GM06990 (cell line): Measurements from ENCODE around the gene ERFL.
A peak's percentile ranks its signal among the peaks of the same experiment; 100 is the strongest.

ENCODE experiments used
- DNase-seq: peaks from one replicate; pipeline ENCODE4 v3.0.0-alpha.2; 2011; ENCODE audit not compliant: insufficient read length; ENCODE audit errors: extremely low read depth
- H3K27me3 ChIP-seq: replicated peaks from 2 replicates; pipeline ENCODE4 v1.6.0; 2011; ENCODE audit warnings: low read length; ENCODE audit not compliant: control insufficient read depth, insufficient read depth
- H3K36me3 ChIP-seq: 2 replicates; pipeline ENCODE4 v1.5.1; 2011; ENCODE audit warnings: low read length; ENCODE audit not compliant: control insufficient read depth, insufficient read depth
- H3K4me3 ChIP-seq: replicated peaks from 2 replicates; pipeline ENCODE4 v1.5.1; 2011; ENCODE audit warnings: low read depth, mild to moderate bottlenecking, control low read depth, low read length
- TF ChIP-seq, protein P1 (sequence below): IDR thresholded peaks from 2 replicates; pipeline ENCODE4 v1.5.1; 2011; ENCODE audit warnings: low read length, control low read depth, mild to moderate bottlenecking, inconsistent platforms; ENCODE audit not compliant: insufficient read depth, poor library complexity, severe bottlenecking

ERFL gene

GRCh38 chr19:41932259-41932719 is 4.0 kb upstream of the ERFL start:
- H3K27me3 ChIP-seq = peaks cover 7% of the 10 kb centered on the region
- TF ChIP-seq, protein P1, sequence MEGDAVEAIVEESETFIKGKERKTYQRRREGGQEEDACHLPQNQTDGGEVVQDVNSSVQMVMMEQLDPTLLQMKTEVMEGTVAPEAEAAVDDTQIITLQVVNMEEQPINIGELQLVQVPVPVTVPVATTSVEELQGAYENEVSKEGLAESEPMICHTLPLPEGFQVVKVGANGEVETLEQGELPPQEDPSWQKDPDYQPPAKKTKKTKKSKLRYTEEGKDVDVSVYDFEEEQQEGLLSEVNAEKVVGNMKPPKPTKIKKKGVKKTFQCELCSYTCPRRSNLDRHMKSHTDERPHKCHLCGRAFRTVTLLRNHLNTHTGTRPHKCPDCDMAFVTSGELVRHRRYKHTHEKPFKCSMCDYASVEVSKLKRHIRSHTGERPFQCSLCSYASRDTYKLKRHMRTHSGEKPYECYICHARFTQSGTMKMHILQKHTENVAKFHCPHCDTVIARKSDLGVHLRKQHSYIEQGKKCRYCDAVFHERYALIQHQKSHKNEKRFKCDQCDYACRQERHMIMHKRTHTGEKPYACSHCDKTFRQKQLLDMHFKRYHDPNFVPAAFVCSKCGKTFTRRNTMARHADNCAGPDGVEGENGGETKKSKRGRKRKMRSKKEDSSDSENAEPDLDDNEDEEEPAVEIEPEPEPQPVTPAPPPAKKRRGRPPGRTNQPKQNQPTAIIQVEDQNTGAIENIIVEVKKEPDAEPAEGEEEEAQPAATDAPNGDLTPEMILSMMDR = no peak
- H3K36me3 ChIP-seq = no peaks in the 10 kb centered on the region
- no peak for DNase-seq
- no peak overlapping the region for H3K4me3 ChIP-seq

- Histone ChIP-seq H3K4me3 (no peak overlapping the region), H3K36me3 (no peaks in the 10 kb centered on the region), H3K27me3 (peaks cover 7% of the 10 kb centered on the region)
- no peak for DNase-seq
- TF ChIP-seq, protein P1 = peak; percentile 62
Observed at GRCh38 chr19:41930926-41931592, 2.8 kb upstream of the ERFL start.

DNA sequence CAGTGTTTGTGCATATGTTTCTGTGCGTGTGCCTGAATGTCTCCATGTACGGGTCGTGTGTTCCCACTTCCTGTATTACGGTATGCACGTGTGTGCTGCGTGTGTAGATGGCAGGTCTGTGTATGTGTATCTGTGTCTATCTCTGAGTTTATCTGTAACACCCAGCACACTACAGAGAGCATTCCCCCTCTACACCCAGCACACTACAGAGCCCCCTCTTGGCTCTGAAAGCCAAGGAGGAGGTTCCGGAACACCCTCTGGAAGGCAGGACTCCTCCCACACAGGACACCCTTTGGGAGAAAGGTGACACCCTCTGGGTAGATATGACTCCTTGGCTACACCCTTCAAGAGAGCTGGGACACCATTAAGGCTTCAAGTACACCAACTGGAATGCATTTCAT is 2.1 kb upstream of the ERFL start:
- TF ChIP-seq, protein P1 = no peak
- Histone ChIP-seq H3K36me3 (no peaks in the 10 kb centered on the region), H3K27me3 (peaks cover 7% of the 10 kb centered on the region), H3K4me3 (no peak overlapping the region)
- no peak for DNase-seq

GRCh38 chr19:41929536-41930071 is 1.4 kb upstream of the ERFL start:
- DNase-seq = no peak
- Histone ChIP-seq H3K4me3 (no peak overlapping the region), H3K27me3 (peaks cover 7% of the 10 kb centered on the region), H3K36me3 (no peaks in the 10 kb centered on the region)
- TF ChIP-seq, protein P1 = no peak

GRCh38 chr19:41928754-41929535 is 696 bp upstream of the ERFL start:
- no peak for DNase-seq
- Histone ChIP-seq H3K36me3 (no peaks in the 10 kb centered on the region), H3K27me3 (peaks cover 7% of the 10 kb centered on the region), H3K4me3 (peak overlapping the region; percentile 47)
- TF ChIP-seq, protein P1 = no peak
